Stimulated activated CD4-positive, alpha-beta T cell treated with anti-CD3 and anti-CD28 coated beads, Interleukin-4, amount 100 ng/mL, for 1 hour (primary cell): ENCODE results near the gene CREBRF.
A peak's percentile ranks its signal among the peaks of the same experiment; 100 is the strongest.

Experiments used
- DNase-seq: peaks from one replicate; pipeline ENCODE4 v3.0.0-alpha.2; 2020

CREBRF gene

DNA sequence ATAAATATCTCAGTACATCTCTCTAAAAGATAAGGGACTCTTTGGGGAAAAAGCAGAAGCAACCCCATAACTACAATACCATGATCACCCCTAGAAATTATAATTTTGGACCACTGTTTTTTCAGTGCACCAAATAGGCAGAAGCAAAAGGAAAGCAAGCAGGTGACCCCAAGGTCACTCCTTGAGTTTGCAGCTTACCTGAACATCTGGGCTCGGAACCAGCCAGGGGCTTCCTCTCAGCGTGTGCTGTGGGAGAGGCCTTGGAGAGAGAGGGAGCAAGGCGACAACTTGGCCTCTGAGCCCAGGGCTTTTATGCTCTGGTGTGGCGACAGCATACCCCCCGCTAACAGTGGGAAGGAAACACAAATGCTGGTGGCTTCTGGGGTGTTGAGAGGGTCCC lies 105.0 kb downstream of the CREBRF start:
- DNase-seq = no peak

DNA sequence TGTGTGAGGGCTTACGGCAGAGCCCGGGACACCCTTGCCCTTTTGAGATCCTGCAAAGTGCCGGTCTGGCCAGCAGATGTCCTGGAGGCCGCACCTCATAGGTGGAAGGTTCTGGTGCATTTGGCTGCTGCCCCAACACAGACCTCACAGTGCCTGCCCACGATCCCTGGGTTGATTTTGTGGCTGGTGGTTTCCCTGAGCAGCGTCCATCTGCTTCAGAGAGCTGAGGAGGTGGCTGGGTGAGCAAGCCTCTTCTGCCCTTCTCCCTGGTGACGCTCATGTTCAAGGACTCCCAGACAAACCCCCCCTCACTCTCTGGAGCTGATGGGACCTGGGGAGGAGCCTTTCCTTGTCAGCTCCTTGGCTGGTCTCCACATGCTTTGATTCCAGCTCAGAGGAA lies 107.1 kb downstream of the CREBRF start:
- no peak for DNase-seq

DNA sequence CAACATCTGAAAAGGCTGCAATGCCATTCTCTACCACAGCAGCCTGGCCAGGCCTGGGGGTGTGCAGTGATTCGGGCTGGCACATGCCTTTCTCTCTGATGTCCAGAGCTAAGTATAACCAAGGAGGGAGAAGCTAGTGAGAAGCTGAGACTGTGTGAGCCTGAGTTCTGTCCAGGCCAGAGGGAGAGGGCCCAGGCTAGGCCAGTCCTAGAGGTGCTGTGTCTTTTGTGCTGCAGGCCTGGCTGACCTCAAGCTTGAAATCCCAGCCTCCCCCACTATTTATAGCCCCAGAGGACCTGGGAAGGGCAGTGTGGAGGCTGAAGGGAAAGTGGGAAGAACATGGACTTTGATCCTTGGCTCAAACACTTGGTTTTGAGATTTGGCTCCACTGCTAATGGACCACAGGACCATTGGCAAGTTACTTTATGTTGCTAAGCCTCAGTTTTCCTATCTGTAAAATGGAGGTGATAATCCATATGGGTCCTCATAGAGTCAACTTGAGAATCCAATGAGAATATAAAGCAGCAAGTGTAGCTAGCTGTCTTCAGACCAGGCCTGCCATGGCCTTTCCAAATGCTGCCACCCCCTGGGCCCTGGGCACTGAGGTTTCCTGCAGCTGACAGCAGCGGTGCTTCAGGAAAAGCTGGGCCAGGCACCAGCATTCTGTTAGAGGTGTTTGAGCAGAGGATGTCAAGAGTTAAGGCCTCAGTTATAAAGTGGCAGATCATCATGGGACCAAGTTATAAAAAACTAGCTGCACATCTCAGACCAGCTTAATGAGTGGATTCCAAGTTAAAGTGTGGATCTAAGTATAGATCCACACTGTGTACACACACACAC lies 109.2 kb downstream of the CREBRF start:
- DNase-seq = no peak

DNA sequence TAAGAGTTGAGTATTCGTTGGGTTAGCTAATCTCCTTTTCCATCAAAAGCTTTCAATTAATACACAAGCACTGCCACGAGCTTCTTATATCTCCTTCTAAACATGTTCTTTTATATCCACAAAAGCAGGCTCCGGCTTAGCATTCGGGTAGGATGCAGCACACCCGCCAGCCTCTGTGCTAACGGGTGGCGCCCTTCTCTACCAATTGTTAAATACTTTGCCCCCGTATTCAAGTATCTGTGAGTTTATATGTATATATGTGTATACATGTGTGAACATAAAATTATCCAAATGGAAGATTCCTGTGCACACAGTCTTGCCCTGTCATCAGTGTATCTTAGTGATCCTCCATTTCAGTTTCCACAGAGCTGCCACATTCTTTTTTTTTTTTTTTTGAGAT lies 116.0 kb downstream of the CREBRF start:
- no peak for DNase-seq

DNA sequence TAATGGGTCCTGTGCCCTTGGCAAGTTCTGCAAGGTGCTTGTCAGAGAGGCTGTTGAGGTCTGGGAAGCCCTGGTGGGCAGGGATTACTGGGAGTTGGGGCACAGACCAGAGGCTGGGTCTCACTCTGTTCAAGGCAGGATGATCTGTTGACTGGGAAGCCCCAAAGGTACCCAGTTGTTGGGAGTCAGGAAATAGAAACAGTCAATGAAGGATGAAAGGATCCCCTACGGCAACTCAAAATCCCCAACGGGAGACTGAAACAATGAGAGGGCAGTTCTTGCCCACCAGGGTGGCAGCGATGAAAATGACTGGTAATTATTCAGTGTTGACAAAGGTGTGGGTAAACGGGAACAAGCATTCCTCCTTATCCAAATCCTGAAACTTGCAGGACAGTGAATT lies 119.4 kb downstream of the CREBRF start:
- DNase-seq = no peak

DNA sequence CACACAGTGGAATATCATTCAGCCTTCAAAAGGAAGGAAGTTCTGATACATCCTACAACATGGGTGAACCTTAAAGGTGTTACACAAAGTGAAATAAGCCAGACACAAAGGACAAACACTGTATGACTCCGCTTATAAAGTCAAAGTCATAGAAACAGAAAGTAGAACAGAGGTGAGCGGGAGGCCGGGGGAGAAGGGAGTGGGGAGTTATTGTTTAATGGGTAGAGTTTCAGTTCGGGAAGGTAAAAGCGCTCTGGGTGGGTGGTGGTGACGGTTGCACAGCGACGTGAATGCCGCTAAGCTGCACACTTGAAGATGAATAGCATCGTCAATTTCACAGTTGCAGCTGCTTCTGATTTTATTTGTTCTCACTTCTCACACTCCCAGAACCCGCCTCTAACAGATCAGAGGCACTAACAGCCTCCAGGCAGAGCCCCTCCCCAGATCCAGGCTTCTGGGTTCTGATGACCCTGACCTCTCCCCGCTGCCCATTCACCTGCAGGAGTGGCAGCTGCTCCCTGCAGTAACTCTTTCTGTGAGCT lies 122.3 kb downstream of the CREBRF start:
- peak; percentile 17 for DNase-seq

DNA sequence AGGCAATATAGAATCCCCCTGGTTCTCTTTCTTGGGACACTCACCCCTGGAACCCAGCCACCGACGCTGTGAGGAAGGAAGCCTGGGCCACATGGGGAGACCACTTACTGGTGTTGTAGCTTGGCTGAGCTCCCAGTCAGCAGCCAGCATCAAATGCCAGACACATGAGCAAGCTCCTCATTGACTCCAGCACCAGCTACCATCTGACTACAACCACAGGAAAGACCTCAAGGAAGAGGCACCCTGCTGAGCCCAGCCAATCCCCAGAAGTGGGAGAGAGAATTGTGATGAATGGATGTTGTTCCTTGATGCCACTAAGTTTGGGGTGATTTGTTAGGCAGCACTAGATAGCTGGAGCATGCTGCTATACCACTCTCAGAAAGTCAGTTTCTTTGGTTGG lies 124.2 kb downstream of the CREBRF start:
- DNase-seq = no peak

DNA sequence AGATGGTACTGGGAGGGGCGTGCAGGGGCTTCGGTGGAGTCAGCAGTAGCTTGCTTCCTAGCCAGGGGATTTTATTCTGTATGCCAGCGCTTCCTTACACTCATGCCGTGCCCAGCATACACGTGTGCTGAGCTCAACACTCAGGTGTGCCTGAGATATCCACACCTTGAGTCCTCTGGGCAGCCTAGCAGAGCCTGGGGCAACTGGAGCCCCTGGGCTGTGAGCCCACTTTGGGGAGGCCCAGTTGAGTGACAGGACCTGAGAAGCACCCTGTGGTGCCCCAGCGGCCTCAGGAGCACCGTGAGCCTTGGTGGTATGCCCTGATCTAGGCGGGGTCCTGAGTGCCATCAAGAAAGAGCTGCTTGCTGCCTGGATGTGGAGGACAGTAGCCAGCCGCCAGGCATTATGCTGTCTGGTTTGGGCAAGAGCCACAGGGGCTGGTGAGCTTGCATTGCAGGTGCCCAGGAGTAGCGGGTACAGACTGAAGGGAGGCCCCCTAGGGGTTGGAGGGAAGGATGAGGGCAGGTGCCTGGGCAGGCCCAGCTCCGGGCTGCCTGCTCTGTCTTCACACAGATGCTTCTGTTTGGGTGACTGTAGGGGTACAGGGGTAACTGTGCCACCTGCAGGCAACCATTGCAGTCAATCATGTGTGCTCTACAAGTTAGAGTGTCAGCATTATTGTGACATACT lies 131.0 kb downstream of the CREBRF start:
- no peak for DNase-seq

DNA sequence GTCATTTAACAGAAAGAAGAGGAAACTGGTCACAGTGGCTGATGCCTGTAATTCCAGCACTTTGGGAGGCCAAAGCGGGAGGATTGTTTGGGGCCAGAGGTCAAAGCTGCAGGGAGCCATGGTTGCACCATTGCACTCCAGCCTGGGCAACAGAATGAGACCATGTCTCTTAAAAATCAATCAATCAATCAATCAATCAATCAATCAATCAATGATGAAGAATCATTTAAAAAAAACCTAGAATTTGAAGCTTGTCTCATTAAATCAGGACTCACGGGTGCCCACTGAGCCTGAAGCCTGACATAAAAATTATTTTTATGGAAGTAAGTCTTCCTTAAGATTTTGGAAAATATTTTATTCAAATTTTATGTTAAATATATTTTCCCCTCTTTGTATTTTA lies 132.1 kb downstream of the CREBRF start:
- DNase-seq = no peak
